Kidney epithelial cell (primary cell): ENCODE results near the gene PRR22. TPM values are rescaled to one million over a fixed set of nuclear protein-coding genes. Genes with fewer than 3 reads are reported as not detected.
A peak's percentile ranks its signal among the peaks of the same experiment; 100 is the strongest.

ENCODE experiments used
- DNase-seq: peaks from one replicate; pipeline ENCODE4 v3.0.0-alpha.2; 2010; ENCODE audit warnings: low read depth
- H3K27me3 ChIP-seq: 2 replicates; pipeline ENCODE4 v1.6.0; 2011; ENCODE audit warnings: low read length; ENCODE audit not compliant: control insufficient read depth, insufficient read depth
- H3K36me3 ChIP-seq: 2 replicates; pipeline ENCODE4 v1.5.1; 2011; ENCODE audit warnings: low read length; ENCODE audit not compliant: control insufficient read depth, insufficient read depth
- H3K4me3 ChIP-seq: 2 replicates; pipeline ENCODE4 v1.5.1; 2011; ENCODE audit warnings: low read depth, mild to moderate bottlenecking, control low read depth, low read length
- total RNA-seq: library from RNA; depleted of rRNA; stranded (reverse); fragments of >200 nt; gene quantifications from 2 replicates; pipeline ENCODE4 v1.2.3, GENCODE V29; 2015
- TF ChIP-seq, protein P1 (sequence below): IDR thresholded peaks from 2 replicates; pipeline ENCODE4 v1.5.1; 2011; ENCODE audit warnings: mild to moderate bottlenecking, moderate library complexity, low read length, control low read depth, inconsistent platforms; ENCODE audit not compliant: insufficient read depth, poor library complexity, severe bottlenecking

PRR22 gene
- total RNA-seq, 1 donor from 2014 or later: 2.2 TPM

DNA sequence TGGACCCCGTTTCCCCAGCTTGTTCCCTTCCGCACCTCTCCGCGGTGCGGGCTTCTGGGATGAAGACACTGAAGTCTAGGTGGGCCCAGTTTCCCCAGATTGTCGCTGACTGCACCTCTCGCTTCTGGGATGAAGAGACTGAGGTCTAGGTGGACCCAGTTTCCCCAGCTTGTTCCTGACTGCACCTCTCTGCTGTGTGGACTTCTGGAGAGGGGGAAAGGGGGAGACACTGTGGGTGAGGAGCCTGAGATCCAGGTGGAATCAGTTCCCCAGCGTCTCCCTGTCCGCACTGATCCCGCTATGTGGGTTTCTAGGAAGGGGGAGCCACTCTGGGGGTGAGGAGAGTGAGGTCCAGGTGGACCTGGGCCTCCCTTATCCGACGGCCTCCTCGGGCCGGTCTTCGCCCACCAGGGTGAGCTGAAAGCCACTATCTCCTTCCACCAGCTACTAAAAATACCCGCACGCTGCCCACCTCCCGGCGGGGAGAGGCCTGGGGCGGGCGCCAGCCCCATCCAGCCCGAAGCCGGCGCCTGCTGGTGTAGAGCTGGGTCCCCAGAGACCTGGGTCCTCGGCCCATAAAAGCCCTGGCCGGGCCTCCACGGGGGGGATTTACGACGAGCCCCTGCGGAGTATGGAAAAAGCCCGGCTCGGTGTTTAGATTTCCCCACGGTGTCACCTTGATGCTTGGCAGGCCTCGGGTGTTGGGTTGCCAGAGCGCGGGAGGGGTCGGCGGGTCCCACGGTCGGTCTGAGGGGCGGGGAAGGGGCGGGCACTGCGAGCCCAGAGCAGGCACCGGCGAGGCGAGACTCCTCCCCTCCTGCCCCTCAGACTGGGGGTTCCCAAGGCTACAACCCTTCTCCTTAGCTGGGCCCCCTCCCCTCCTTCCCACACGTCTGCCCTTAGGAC lies 44.4 kb upstream of the PRR22 start:
- peaks cover 5% of the 10 kb centered on the region for H3K27me3 ChIP-seq
- peak overlapping the region; percentile 58 for H3K4me3 ChIP-seq
- no peaks in the 10 kb centered on the region for H3K36me3 ChIP-seq
- DNase-seq: no peak
- TF ChIP-seq, protein P1, sequence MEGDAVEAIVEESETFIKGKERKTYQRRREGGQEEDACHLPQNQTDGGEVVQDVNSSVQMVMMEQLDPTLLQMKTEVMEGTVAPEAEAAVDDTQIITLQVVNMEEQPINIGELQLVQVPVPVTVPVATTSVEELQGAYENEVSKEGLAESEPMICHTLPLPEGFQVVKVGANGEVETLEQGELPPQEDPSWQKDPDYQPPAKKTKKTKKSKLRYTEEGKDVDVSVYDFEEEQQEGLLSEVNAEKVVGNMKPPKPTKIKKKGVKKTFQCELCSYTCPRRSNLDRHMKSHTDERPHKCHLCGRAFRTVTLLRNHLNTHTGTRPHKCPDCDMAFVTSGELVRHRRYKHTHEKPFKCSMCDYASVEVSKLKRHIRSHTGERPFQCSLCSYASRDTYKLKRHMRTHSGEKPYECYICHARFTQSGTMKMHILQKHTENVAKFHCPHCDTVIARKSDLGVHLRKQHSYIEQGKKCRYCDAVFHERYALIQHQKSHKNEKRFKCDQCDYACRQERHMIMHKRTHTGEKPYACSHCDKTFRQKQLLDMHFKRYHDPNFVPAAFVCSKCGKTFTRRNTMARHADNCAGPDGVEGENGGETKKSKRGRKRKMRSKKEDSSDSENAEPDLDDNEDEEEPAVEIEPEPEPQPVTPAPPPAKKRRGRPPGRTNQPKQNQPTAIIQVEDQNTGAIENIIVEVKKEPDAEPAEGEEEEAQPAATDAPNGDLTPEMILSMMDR: no peak

GRCh38 chr19:5827891-5828660 lies 43.5 kb upstream of the PRR22 start:
- H3K27me3 ChIP-seq: peaks cover 5% of the 10 kb centered on the region
- TF ChIP-seq, protein P1: no peak
- H3K36me3 ChIP-seq: no peaks in the 10 kb centered on the region
- DNase-seq: peak; percentile 66
- peak overlapping the region; percentile 58 for H3K4me3 ChIP-seq

- no peak for DNase-seq
- Histone ChIP-seq H3K27me3 (peaks cover 8% of the 10 kb centered on the region), H3K36me3 (no peaks in the 10 kb centered on the region), H3K4me3 (peak overlapping the region; percentile 58)
- TF ChIP-seq, protein P1: no peak
Observed at GRCh38 chr19:5827342-5827890, 42.9 kb upstream of the PRR22 start.

DNA sequence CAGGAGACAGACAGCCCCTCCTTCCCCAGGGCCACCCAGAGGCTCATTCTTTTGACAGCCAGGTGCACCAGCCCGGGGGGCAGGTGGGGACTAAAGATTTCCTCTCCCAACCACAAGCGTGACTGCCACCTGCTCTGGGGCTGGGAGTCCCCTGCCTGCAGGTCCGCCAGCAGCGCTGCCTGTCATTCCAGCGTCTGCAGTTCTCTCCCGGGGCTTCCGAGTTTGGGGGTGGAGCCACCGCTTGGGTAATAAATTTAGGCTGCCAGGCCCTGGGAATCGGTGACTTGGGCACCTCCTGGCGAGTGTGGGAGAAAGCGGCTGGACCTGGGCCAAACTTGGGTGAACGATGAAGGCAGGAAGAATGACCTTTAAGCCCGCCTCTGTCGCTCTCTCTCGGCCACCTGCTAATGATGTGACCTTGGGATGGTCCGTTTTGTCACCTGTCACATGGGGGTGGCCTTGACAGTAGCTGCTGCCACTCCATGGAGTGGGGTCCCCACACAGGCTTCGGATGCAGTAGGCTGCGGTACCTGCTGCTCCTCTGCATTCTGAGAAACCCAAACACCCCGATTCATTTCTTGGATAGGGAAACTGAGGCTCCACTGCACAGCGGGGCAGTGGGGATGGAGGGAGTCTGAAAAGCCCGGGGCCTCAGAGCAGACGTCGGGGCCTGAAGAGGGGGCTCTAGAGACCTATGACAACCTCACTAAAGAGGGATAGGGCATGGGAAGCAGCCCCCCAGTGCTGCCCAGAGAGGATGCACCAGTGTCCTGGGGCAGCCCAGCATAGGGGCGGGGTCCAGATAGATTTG lies 42.2 kb upstream of the PRR22 start:
- no peak overlapping the region for H3K4me3 ChIP-seq
- no peaks in the 10 kb centered on the region for H3K36me3 ChIP-seq
- peaks cover 10% of the 10 kb centered on the region for H3K27me3 ChIP-seq
- TF ChIP-seq, protein P1: peak; percentile 27
- DNase-seq: no peak

GRCh38 chr19:5825178-5825577 lies 40.6 kb upstream of the PRR22 start:
- H3K4me3 ChIP-seq: no peak overlapping the region
- peaks cover 7% of the 10 kb centered on the region for H3K27me3 ChIP-seq
- TF ChIP-seq, protein P1: no peak
- no peaks in the 10 kb centered on the region for H3K36me3 ChIP-seq
- DNase-seq: no peak
